HUES48 (cell line): Measurements from ENCODE around the gene TBC1D19.

Source experiments
- H3K27ac ChIP-seq: one replicate; pipeline ENCODE4 v1.7.0; 2013; ENCODE audit warnings: low read depth, low read length, inconsistent platforms
- H3K27me3 ChIP-seq: 2 replicates; pipeline ENCODE4 v1.6.1; 2013; ENCODE audit warnings: mild to moderate bottlenecking, low read length; ENCODE audit not compliant: control insufficient read depth, insufficient read depth
- H3K36me3 ChIP-seq: 2 replicates; pipeline ENCODE4 v1.6.1; 2013; ENCODE audit warnings: low read length; ENCODE audit not compliant: control insufficient read depth, insufficient read depth
- H3K4me1 ChIP-seq: 2 replicates; pipeline ENCODE4 v1.6.1; 2013; ENCODE audit warnings: mild to moderate bottlenecking, low read length; ENCODE audit not compliant: control insufficient read depth, insufficient read depth
- H3K4me3 ChIP-seq: 2 replicates; pipeline ENCODE4 v1.5.1; 2013; ENCODE audit warnings: mild to moderate bottlenecking, low read depth, low read length
- H3K9ac ChIP-seq: 2 replicates; pipeline ENCODE4 v1.6.1; 2013; ENCODE audit warnings: mild to moderate bottlenecking, low read depth, low read length, moderate library complexity
- H3K9me3 ChIP-seq: 2 replicates; pipeline ENCODE4 v1.6.1; 2013; ENCODE audit warnings: low read length; ENCODE audit not compliant: control insufficient read depth, insufficient read depth

TBC1D19 gene

DNA sequence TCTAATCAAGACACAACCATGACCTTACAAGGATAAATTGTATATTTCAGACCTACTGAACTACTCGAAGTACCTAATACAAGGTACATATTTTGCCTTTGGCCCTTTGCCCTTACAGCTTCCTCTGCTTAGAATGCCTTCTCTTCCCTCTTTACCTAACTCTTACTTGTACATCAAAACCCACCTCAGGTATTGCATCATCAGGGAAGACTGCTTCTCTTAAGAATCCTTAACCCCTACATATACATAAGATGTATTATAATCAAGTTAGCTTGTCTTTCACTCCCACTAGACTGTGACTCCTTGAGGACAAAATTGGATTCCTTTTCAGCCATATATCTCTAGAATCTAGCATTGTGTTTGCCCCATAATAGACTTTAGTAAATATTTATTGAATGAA lies 175.0 kb downstream of the TBC1D19 start:
- Histone ChIP-seq H3K9ac (no peak overlapping the region), H3K36me3 (no peaks in the 10 kb centered on the region)

DNA sequence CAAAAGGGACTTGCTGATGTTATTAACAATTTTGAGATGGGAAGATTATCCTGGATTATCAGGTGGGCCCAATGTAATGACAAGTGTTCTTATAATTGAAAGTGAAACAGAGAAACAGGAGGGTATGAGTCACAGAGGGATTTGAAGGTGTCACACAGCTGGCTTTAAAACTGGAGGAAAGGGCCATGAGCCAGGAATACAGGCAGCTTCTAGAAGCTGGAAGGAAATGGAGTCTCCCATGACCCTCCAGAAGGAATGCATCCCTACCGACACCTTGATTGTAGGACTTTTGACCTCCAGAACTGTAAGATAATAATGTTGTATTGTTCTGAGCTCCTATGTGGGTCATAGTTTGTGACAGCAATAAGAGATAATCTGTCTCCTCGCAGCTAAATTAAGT lies 178.8 kb downstream of the TBC1D19 start:
- no peaks in the 10 kb centered on the region for H3K27me3 ChIP-seq
- no peak overlapping the region for H3K27ac ChIP-seq
- no peaks in the 10 kb centered on the region for H3K9me3 ChIP-seq
- H3K4me1 ChIP-seq = peaks cover 3% of the 10 kb centered on the region; the same call in 1 of the 2 replicates
- no peak overlapping the region for H3K4me3 ChIP-seq
- H3K9ac ChIP-seq = no peak overlapping the region
- no peaks in the 10 kb centered on the region for H3K36me3 ChIP-seq

More for the DNA sequence above, 175.0 kb downstream of the TBC1D19 start:
- H3K4me1 ChIP-seq = peaks cover 3% of the 10 kb centered on the region; the same call in 1 of the 2 replicates
- no peaks in the 10 kb centered on the region for H3K27me3 ChIP-seq
- no peak overlapping the region for H3K4me3 ChIP-seq
- no peaks in the 10 kb centered on the region for H3K9me3 ChIP-seq
- no peak overlapping the region for H3K27ac ChIP-seq

DNA sequence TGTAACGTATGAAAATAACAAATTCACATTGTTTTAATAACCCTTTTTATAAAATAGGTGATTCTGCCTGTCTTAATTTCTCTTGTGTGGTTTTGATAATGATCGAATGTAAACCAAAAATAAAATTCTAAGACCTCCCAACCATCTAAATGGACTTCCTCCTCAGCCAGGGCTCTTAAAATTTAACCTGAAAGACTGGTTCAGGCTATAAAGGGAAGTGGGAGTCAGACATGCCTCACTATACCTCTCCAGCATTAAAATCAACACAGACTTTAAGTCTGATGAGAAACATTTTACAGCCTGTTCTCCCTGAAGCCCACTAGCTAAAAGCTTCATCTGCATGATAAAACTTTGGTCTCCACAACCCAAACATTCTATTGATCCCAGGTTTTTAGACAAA lies 179.2 kb downstream of the TBC1D19 start:
- no peak overlapping the region for H3K27ac ChIP-seq
- no peak overlapping the region for H3K9ac ChIP-seq
- peaks cover 3% of the 10 kb centered on the region; the same call in 1 of the 2 replicates for H3K4me1 ChIP-seq
- no peaks in the 10 kb centered on the region for H3K9me3 ChIP-seq
- H3K4me3 ChIP-seq = no peak overlapping the region
- H3K27me3 ChIP-seq = no peaks in the 10 kb centered on the region
- H3K36me3 ChIP-seq = no peaks in the 10 kb centered on the region

DNA sequence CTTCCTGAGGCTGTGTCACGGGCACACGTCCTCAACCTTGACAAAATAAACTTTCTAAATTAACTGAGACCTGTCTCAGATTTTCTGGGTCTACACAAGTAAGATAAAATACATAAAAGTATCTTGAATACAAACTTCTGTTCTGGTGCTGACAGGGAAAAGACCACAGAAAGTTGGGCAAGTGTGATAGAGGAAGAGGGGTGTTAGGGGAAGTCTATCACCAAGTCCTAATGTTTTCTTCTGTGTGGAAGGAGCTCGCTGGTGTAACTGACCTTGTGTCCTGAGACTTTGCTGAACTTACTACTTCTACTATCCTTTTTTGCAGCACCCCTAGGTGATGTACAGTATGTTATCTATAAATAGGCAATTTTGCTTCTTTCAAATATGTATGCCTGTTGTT lies 179.8 kb downstream of the TBC1D19 start:
- Histone ChIP-seq H3K36me3 (no peaks in the 10 kb centered on the region), H3K9me3 (no peaks in the 10 kb centered on the region), H3K27me3 (no peaks in the 10 kb centered on the region), H3K9ac (no peak overlapping the region), H3K4me3 (no peak overlapping the region), H3K4me1 (peaks cover 3% of the 10 kb centered on the region; the same call in 1 of the 2 replicates), H3K27ac (no peak overlapping the region)

DNA sequence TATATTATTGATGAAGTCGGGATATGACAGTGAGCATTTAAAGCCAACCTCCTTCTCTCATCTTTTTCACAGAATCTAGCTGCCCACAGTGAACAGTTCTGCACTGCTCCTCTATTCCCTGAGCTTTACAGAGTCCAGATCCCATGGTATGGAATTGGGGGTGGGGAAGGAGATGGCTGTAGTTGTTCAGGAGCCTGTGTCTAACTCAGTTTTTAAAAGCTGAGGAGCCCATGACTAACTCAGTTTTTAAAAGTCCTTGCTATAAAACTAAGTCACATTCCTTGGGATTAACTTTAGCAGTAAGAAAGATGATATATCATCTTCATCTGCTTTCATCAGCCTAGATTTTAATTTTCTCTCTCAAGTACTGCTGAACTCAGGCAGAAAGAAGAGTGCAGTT lies 180.3 kb downstream of the TBC1D19 start:
- no peak overlapping the region for H3K4me3 ChIP-seq
- H3K9me3 ChIP-seq = no peaks in the 10 kb centered on the region
- no peak overlapping the region for H3K9ac ChIP-seq
- H3K4me1 ChIP-seq = peaks cover 3% of the 10 kb centered on the region; the same call in 1 of the 2 replicates
- H3K36me3 ChIP-seq = no peaks in the 10 kb centered on the region
- H3K27ac ChIP-seq = no peak overlapping the region
- no peaks in the 10 kb centered on the region for H3K27me3 ChIP-seq

- H3K4me3 ChIP-seq = no peak overlapping the region
- H3K4me1 ChIP-seq = peaks cover 3% of the 10 kb centered on the region; the same call in 1 of the 2 replicates
- no peak overlapping the region for H3K27ac ChIP-seq
- H3K36me3 ChIP-seq = no peaks in the 10 kb centered on the region
- no peaks in the 10 kb centered on the region for H3K9me3 ChIP-seq
- H3K27me3 ChIP-seq = no peaks in the 10 kb centered on the region
- no peak overlapping the region for H3K9ac ChIP-seq
Measured at GRCh38 chr4:26765515-26765914, 181.6 kb downstream of the TBC1D19 start.

DNA sequence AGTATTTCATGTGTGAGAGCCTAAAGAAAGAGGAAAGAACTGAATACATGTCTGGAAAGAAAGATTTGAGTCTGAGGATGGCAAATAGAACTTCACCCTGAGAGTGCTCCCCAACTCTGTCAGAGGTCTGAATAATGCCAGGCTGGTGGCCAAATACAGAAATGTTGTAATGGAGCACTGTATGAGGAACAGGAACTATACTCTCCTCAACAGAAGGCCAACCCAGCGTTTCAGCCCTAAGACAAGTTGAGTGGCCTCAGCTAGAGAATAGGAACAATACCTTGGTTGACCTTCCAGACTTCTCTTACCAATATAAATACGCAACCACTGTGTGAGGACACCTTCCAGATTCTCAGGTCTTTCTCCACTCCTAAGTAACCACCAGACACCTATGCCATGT lies 182.3 kb downstream of the TBC1D19 start:
- Histone ChIP-seq H3K27ac (no peak overlapping the region), H3K4me3 (no peak overlapping the region), H3K36me3 (no peaks in the 10 kb centered on the region), H3K9ac (no peak overlapping the region), H3K4me1 (peaks cover 3% of the 10 kb centered on the region; the same call in 1 of the 2 replicates), H3K9me3 (no peaks in the 10 kb centered on the region), H3K27me3 (no peaks in the 10 kb centered on the region)

- no peak overlapping the region for H3K9ac ChIP-seq
- H3K36me3 ChIP-seq = no peaks in the 10 kb centered on the region
- H3K9me3 ChIP-seq = no peaks in the 10 kb centered on the region
- no peak overlapping the region for H3K4me3 ChIP-seq
- no peaks in the 10 kb centered on the region for H3K4me1 ChIP-seq
- H3K27ac ChIP-seq = no peak overlapping the region
- H3K27me3 ChIP-seq = no peaks in the 10 kb centered on the region
Measured at GRCh38 chr4:26772096-26772873, 188.4 kb downstream of the TBC1D19 start.

DNA sequence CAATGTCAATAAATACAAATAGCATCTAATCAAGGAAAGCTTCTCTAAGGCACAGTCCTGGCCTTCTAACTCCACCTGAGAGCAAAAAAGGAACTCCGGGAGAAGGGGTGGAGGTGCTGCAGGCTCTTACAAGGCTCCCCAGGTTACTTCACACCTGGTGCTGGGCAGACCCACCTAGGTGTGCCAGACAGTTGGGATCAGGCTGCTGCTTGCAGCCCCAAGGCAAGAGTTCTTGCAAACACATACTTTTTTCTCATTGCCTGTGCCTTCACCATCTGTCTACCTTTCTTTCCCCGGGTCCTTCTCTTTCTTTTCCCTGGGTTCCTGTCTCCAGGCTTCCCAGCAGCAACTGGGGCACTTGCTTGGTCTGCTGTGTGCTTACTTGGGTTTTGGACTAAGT lies 195.3 kb downstream of the TBC1D19 start:
- Histone ChIP-seq H3K4me3 (no peak overlapping the region), H3K27ac (no peak overlapping the region), H3K9ac (no peak overlapping the region), H3K4me1 (no peaks in the 10 kb centered on the region), H3K36me3 (no peaks in the 10 kb centered on the region), H3K9me3 (no peaks in the 10 kb centered on the region), H3K27me3 (no peaks in the 10 kb centered on the region)

- no peaks in the 10 kb centered on the region for H3K27me3 ChIP-seq
- no peaks in the 10 kb centered on the region for H3K36me3 ChIP-seq
- no peak overlapping the region for H3K9ac ChIP-seq
- no peak overlapping the region for H3K4me3 ChIP-seq
- H3K27ac ChIP-seq = no peak overlapping the region
- no peaks in the 10 kb centered on the region for H3K9me3 ChIP-seq
- no peaks in the 10 kb centered on the region for H3K4me1 ChIP-seq
Measured at GRCh38 chr4:26779674-26780073, 195.8 kb downstream of the TBC1D19 start.

- H3K9ac ChIP-seq = no peak overlapping the region
- H3K4me1 ChIP-seq = no peaks in the 10 kb centered on the region
- H3K4me3 ChIP-seq = no peak overlapping the region
- no peaks in the 10 kb centered on the region for H3K27me3 ChIP-seq
- H3K27ac ChIP-seq = no peak overlapping the region
- no peaks in the 10 kb centered on the region for H3K9me3 ChIP-seq
- no peaks in the 10 kb centered on the region for H3K36me3 ChIP-seq
Measured at GRCh38 chr4:26780539-26780938, 196.7 kb downstream of the TBC1D19 start.
